ENCODE data around the gene HDAC7.

Gene HDAC7

GRCh38 chr12:47743311-47743860, 76.3 kb downstream of the HDAC7 start:
- DNase-seq = no peak

GRCh38 chr12:47742253-47742825, 77.4 kb downstream of the HDAC7 start:
- DNase-seq = no peak

- DNase-seq = peak; percentile 97
These were observed 78.4 kb downstream of the HDAC7 start for GRCh38 chr12:47741340-47741703.

GRCh38 chr12:47740606-47741339, 78.9 kb downstream of the HDAC7 start:
- DNase-seq = no peak

DNA sequence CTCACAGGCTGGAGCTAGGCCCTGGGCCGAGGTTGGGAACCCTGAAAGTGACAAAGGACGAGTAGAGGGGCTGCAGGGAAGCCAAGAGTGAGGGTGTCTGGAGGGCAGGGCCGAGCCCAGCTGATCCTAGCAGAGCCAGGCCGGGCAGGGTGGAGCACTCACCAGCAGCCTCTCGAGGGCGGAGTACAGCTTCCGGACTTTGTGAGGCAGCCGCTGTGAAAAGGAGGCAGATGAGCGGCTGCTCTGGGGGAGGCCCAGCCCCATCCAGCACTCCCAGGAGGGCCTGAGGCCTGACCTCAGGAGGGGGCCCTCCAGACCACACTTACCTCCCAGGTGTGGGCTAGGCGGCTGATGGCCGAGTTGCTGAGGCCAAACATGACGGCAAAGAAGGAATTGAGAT, 79.7 kb downstream of the HDAC7 start:
- no peak for DNase-seq

GRCh38 chr12:47739297-47739696, 80.4 kb downstream of the HDAC7 start:
- DNase-seq = no peak

GRCh38 chr12:47737936-47738594, 81.6 kb downstream of the HDAC7 start:
- no peak for DNase-seq

- DNase-seq = no peak
These were observed 82.6 kb downstream of the HDAC7 start for GRCh38 chr12:47736877-47737676.

- DNase-seq = no peak
These were observed 83.5 kb downstream of the HDAC7 start for GRCh38 chr12:47736216-47736615.

- DNase-seq = no peak
These were observed 84.1 kb downstream of the HDAC7 start for GRCh38 chr12:47735649-47736048.

- DNase-seq = no peak
These were observed 84.8 kb downstream of the HDAC7 start for GRCh38 chr12:47734725-47735480.

DNA sequence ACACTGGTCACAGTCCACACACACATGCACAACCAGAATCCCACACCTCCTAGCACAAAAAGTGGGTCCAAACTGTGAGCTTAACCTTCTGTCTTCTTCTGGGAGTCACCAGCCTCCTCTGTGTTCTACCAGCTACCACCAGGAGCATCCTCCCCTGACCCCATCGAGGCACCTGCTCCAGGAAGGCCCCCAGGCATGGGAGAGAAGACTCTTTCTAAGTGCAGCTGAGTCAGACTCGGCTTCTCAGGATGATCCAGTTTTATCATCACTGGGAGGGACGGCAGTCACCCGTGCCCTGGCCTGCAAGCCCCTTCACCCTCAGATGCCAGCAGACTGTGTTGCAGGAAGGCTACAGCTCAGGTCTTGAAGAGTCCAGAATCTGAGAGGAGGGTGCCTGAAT, 86.6 kb downstream of the HDAC7 start:
- no peak for DNase-seq

Measured in DMS153 (cell line).